IMR-90 (cell line): ENCODE data around the gene NT5DC1.

ENCODE experiments used
- CHD1 ChIP-seq: IDR thresholded peaks from 2 replicates; pipeline ENCODE4 v1.6.1; 2012; ENCODE audit warnings: low read depth, low read length, improper control_type of control experiment
- POLR2A ChIP-seq: IDR thresholded peaks from 2 replicates; pipeline ENCODE4 v1.6.1; 2012; ENCODE audit warnings: mild to moderate bottlenecking, low read depth, low read length
- TF ChIP-seq, protein P1 (sequence below): conservative IDR thresholded peaks from 2 replicates; pipeline ENCODE4 v1.5.1; 2012; ENCODE audit warnings: mild to moderate bottlenecking, low read depth, low read length, improper control_type of control experiment
- TF ChIP-seq, protein P2 (sequence below): fragments of 150-350 bp; IDR thresholded peaks from 2 replicates; pipeline ENCODE4 v1.6.1; 2017; ENCODE audit warnings: mild to moderate bottlenecking, antibody characterized with exemption, low read length, low read depth

DNA sequence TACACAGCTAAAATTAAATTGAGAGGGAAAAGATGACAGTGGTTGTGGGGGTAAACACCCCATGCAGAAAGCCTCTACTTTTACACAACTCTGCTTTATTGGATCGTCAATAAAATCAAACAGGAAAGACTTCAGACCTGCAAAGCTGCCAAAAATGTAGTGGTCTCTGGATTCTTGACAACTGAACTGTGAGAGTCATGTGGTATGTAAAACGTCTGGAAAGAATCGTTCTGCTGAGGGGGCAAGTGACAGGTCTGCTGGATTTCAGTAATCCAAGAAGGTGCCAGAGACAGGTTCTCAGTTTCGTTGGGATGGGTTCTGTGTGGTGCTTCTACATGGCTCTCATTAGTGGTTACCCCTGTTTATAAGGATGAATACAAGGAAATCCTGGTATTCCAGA is 89.9 kb downstream of the NT5DC1 start:
- TF ChIP-seq POLR2A (no peak), CHD1 (no peak)
- TF ChIP-seq, protein P1, sequence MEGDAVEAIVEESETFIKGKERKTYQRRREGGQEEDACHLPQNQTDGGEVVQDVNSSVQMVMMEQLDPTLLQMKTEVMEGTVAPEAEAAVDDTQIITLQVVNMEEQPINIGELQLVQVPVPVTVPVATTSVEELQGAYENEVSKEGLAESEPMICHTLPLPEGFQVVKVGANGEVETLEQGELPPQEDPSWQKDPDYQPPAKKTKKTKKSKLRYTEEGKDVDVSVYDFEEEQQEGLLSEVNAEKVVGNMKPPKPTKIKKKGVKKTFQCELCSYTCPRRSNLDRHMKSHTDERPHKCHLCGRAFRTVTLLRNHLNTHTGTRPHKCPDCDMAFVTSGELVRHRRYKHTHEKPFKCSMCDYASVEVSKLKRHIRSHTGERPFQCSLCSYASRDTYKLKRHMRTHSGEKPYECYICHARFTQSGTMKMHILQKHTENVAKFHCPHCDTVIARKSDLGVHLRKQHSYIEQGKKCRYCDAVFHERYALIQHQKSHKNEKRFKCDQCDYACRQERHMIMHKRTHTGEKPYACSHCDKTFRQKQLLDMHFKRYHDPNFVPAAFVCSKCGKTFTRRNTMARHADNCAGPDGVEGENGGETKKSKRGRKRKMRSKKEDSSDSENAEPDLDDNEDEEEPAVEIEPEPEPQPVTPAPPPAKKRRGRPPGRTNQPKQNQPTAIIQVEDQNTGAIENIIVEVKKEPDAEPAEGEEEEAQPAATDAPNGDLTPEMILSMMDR, result no peak
- TF ChIP-seq, protein P2, sequence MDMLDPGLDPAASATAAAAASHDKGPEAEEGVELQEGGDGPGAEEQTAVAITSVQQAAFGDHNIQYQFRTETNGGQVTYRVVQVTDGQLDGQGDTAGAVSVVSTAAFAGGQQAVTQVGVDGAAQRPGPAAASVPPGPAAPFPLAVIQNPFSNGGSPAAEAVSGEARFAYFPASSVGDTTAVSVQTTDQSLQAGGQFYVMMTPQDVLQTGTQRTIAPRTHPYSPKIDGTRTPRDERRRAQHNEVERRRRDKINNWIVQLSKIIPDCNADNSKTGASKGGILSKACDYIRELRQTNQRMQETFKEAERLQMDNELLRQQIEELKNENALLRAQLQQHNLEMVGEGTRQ, result no peak
